HepG2 (cell line): Measurements from ENCODE around the gene ADAP2. TPM values are rescaled to one million over a fixed set of nuclear protein-coding genes. Genes with fewer than 3 reads are reported as not detected.

Experiments used
- DZIP1 ChIP-seq: sonication (generic); formaldehyde crosslinking; IDR thresholded peaks from 2 replicates; pipeline ENCODE4 v1.5.0; 2020; ENCODE audit warnings: mild to moderate bottlenecking, missing genetic modification reagents
- ELF4 ChIP-seq: sonication (generic); formaldehyde crosslinking; IDR thresholded peaks from 2 replicates; pipeline ENCODE4 v1.5.0; 2020; ENCODE audit warnings: missing genetic modification reagents, mild to moderate bottlenecking, moderate library complexity, borderline replicate concordance
- FOXO1 ChIP-seq: sonication (generic); formaldehyde crosslinking; IDR thresholded peaks from 2 replicates; pipeline ENCODE4 v1.4.0; 2020; ENCODE audit warnings: missing genetic modification reagents
- GABPA ChIP-seq, 2 experiments: IDR thresholded peaks; 2 replicates each; pipeline ENCODE4 v1.6.1; 2011 to 2016; ENCODE audit warnings: low read depth in 2 of 2, low read length in 1 of 2, missing biosample characterization in 1 of 2, missing genetic modification characterization in 1 of 2
- GRHL1 ChIP-seq: sonication (generic); formaldehyde crosslinking; conservative IDR thresholded peaks from 2 replicates; pipeline ENCODE4 v1.8.0; 2022; ENCODE audit warnings: missing genetic modification reagents
- IKZF5 ChIP-seq: IDR thresholded peaks from 2 replicates; pipeline ENCODE4 v1.6.1; 2018; ENCODE audit warnings: missing genetic modification reagents, mild to moderate bottlenecking, missing compliant biosample characterization
- NFYB ChIP-seq: sonication (generic); formaldehyde crosslinking; IDR thresholded peaks from 2 replicates; pipeline ENCODE4 v1.4.0; 2020; ENCODE audit warnings: missing genetic modification reagents
- NR1H2 ChIP-seq: sonication (generic); formaldehyde crosslinking; IDR thresholded peaks from 2 replicates; pipeline ENCODE4 v1.8.1; 2022; ENCODE audit warnings: low read depth, missing genetic modification reagents, borderline replicate concordance
- PRMT3 ChIP-seq: sonication (generic); formaldehyde crosslinking; IDR thresholded peaks from 2 replicates; pipeline ENCODE4 v1.8.1; 2022; ENCODE audit warnings: low read depth, mild to moderate bottlenecking, moderate library complexity, missing genetic modification reagents, borderline replicate concordance
- PTBP1 ChIP-seq: fragments of 200-400 bp; formaldehyde crosslinking; IDR thresholded peaks from 2 replicates; pipeline ENCODE4 v1.6.1; 2018; ENCODE audit warnings: low read length, low read depth; ENCODE audit not compliant: poor library complexity, severe bottlenecking
- RXRB ChIP-seq: IDR thresholded peaks from 2 replicates; pipeline ENCODE4 v1.6.1; 2016; ENCODE audit warnings: borderline replicate concordance, missing genetic modification reagents, missing compliant biosample characterization
- SALL1 ChIP-seq: sonication (generic); formaldehyde crosslinking; IDR thresholded peaks from 2 replicates; pipeline ENCODE4 v1.8.0; 2022; ENCODE audit warnings: mild to moderate bottlenecking, missing genetic modification reagents
- SKIL ChIP-seq: sonication (generic); formaldehyde crosslinking; IDR thresholded peaks from 2 replicates; pipeline ENCODE4 v1.8.0; 2022; ENCODE audit warnings: missing genetic modification reagents, mild to moderate bottlenecking, moderate library complexity, borderline replicate concordance
- SRSF1 ChIP-seq: fragments of 200-400 bp; formaldehyde crosslinking; optimal IDR thresholded peaks from 2 replicates; pipeline ENCODE3; 2017; ENCODE audit warnings: mild to moderate bottlenecking, low read depth, low read length, moderate library complexity
- ZBTB39 ChIP-seq: sonication (generic); formaldehyde crosslinking; IDR thresholded peaks from 2 replicates; pipeline ENCODE4 v1.5.0; 2020; ENCODE audit warnings: missing genetic modification reagents
- ZKSCAN1 ChIP-seq: fragments of 150-350 bp; IDR thresholded peaks from 2 replicates; pipeline ENCODE4 v1.6.1; 2014; ENCODE audit warnings: low read length
- ZNF331 ChIP-seq: sonication (generic); formaldehyde crosslinking; IDR thresholded peaks from 2 replicates; pipeline ENCODE4 v1.4.0; 2020; ENCODE audit warnings: missing genetic modification reagents
- ZNF44 ChIP-seq: sonication (generic); formaldehyde crosslinking; IDR thresholded peaks from 2 replicates; pipeline ENCODE4 v1.5.1; 2020; ENCODE audit warnings: mild to moderate bottlenecking, missing genetic modification reagents
- polyA plus RNA-seq, 8 experiments: library from polyadenylated mRNA; depleted of rRNA in 3 of 8; stranded (reverse) in 7 of 8; unstranded in 1 of 8; fragments of >200 nt; fragmentation: Illumina TruSeq in 4 of 8; extraction: Trizol in 4 of 8; gene quantifications; 2 replicates each; pipeline versions ENCODE4 v1.2.1 to v1.2.3, GENCODE V29; 2011 to 2016; ENCODE audit warnings: low read depth in 4 of 8, missing spikeins in 1 of 8, mixed read lengths in 1 of 8; ENCODE audit not compliant: insufficient read depth in 1 of 8
- total RNA-seq, 5 experiments: library from RNA; depleted of rRNA; stranded (reverse); fragments of >200 nt; fragmentation: Illumina TruSeq; extraction: Trizol; gene quantifications; 2 replicates each; pipeline ENCODE4 v1.2.3, GENCODE V29; 2016; ENCODE audit warnings: low read depth in 1 of 5

ADAP2 gene
- total and polyA plus RNA-seq, 2 of the 13 experiments (the other 11 are each of a cell fraction or from before 2014, with no cell fraction given), result 0.51 to 0.70 TPM

GRCh38 chr17:30906101-30906911, 15.4 kb upstream of the ADAP2 start, which contains the start of gene TEFM (continued):
- TF ChIP-seq NR1H2 (CRISPR knock-in tag) (no peak), ZKSCAN1 (peak; percentile 65), GRHL1 (CRISPR knock-in tag) (no peak), SALL1 (peak; percentile 96), ZBTB39 (no peak), SRSF1 (no peak), NFYB (CRISPR knock-in tag) (no peak; the same call in 1 of the 2 replicates), ELF4 (CRISPR knock-in tag) (no peak), PRMT3 (CRISPR knock-in tag) (no peak), ZNF331 (CRISPR knock-in tag) (peak; percentile 97), SKIL (CRISPR knock-in tag) (peak; percentile 80), GABPA (IDR thresholded peaks at IDR 0.05; ENCODE audit: low read depth, low read length) (peak; percentile 93), GABPA (CRISPR knock-in tag; IDR thresholded peaks at IDR 0.05; ENCODE audit: low read depth) (peak; percentile 97), IKZF5 (CRISPR knock-in tag) (peak; percentile 99), ZNF44 (CRISPR knock-in tag) (peak; percentile 70; the same call in 1 of the 2 replicates), FOXO1 (CRISPR knock-in tag) (peak; percentile 90), RXRB (CRISPR knock-in tag) (peak; percentile 90), PTBP1 (peak; percentile 81), DZIP1 (CRISPR knock-in tag) (peak; percentile 76; the same call in 1 of the 2 replicates)
